M059J (cell line): ENCODE measurements around the gene SGSM1. TPM values are rescaled to one million over a fixed set of nuclear protein-coding genes. Genes with fewer than 3 reads are reported as not detected.

ENCODE experiments used
- DNase-seq: peaks from one replicate; pipeline ENCODE4 v3.0.0-alpha.2; 2012; ENCODE audit warnings: low read depth
- total RNA-seq: library from RNA; depleted of rRNA; stranded (reverse); fragments of >200 nt; shearing (Covaris generic); gene quantifications from 2 replicates; pipeline ENCODE4 v1.2.3, GENCODE V29; 2014

The SGSM1 gene
- total RNA-seq, 1 experiment from 2014 or later: not detected

DNA sequence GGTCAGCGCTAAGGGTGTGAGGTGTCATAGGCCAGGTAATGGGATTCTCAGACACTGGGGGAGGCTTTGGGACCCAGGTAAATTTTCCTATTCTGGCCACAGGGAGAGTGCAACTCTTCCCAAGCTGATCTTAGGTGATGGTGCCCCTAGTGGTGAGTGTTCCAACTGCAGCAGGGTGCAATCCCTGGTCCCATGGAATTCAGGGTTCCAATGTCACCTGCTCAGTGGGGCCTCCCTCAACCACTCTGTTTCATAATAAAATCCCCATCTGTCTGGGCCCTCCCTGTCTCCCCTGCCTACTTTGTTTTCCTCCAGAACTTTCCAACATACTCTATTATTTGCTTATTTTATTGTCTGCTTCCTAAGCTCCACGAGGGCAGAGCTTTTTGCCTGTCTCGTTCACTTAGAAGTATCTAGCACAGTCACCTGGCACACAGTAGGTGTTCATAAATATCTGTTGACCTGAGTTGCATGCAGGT, 2.9 kb upstream of the SGSM1 start:
- peak; percentile 34 for DNase-seq

DNA sequence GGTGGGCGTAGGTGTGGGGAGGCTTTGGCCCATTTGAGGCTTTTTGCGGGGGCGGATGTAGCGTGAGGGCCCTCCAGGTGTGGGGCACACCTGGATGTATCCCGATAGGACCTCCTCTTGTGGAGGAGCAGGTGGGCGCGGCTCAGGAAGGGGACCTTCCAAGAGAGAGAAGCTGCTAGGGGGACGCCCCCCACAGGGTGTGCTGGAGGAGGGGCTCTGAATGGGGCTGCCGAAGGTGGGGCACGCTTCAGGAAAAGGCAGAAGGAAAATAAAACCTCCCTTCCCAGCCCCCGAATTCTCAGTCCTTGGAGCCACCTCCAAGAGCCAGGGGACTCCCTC, 621 bp downstream of the SGSM1 start:
- no peak for DNase-seq

DNA sequence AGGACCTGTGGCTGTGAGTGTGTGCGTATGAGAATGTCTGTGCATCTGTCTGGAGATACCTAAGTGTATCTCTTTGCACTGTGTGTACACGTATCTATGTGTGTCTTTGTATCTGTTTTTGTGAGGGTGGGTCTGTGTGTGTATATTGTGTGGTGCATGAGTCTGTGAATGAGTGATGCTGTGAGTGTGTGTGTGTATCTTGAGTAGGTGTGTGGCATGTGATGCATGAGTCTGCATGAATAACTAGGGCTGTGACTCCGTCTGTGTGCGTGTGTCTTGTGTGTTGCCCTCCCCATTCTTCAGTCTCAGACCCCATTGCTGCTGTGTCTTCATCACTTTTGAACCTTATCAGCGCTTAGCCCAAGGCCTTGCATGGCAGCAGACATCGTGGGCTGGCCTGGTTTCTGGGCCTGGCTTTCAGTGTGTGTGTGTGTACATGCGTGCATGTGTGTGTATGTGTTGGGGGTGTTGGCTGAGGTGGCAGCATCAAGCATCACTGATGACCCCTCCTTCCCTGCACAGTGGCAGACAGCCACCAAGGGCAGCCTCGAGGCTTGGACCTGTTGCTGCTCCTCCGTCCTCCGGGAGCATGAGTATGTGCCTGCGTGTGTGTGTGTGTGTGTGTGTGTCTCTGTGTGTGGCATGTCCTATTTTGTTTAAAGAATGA, 1.4 kb downstream of the SGSM1 start:
- DNase-seq: no peak

DNA sequence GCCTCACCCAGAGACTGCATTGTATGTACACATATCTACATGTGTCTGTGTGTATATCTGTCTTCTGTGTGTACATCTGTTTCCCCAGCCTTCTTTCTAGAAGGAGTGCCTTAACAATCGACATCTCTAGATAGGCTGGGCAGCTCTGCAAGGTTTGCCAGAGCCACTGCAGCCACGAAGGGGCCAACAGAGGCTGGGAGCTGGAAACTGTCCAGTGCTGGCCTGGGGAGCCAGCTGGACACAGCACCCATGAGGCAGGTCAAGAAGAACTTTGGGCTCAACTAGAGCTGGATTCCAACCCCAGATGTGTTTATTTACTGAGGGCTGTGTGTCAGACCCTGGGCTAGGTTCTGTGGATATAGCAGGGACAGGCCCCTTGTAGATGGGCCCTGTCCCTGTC, 3.3 kb downstream of the SGSM1 start:
- no peak for DNase-seq

DNA sequence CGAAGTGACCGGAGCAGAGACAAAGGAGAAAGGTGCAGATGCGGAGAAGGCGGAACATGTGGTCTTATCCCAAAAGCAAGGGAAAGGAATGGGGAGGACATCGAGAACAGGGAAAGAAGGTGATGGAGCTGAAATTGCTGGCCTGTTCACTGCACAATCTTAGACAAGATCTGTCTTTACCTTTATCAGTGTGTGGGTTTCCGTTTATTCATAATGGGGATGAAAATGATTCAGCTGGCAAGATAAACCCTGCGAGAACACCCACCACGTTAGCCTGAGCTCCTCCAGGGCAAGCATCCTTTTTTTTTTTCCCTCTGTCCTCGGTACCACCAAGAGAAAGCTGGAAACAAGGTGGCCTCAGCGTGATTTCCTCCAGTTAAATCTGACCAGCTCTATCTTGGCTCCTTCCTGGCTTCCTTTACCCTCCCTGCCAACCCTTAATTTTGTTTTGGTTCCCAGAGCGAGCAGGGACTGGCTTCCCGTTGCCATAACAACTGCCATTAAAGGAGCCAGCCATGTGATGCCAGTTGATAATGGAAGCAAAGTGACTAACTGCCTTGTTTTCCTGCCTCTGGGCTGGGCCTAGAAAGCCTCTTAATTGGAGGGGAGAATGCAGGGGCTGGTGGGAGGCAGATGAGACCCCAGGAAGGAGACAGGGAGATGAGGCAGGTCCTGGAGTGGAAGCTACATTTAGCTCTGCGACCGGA, 4.2 kb downstream of the SGSM1 start:
- DNase-seq: peak; percentile 43

DNA sequence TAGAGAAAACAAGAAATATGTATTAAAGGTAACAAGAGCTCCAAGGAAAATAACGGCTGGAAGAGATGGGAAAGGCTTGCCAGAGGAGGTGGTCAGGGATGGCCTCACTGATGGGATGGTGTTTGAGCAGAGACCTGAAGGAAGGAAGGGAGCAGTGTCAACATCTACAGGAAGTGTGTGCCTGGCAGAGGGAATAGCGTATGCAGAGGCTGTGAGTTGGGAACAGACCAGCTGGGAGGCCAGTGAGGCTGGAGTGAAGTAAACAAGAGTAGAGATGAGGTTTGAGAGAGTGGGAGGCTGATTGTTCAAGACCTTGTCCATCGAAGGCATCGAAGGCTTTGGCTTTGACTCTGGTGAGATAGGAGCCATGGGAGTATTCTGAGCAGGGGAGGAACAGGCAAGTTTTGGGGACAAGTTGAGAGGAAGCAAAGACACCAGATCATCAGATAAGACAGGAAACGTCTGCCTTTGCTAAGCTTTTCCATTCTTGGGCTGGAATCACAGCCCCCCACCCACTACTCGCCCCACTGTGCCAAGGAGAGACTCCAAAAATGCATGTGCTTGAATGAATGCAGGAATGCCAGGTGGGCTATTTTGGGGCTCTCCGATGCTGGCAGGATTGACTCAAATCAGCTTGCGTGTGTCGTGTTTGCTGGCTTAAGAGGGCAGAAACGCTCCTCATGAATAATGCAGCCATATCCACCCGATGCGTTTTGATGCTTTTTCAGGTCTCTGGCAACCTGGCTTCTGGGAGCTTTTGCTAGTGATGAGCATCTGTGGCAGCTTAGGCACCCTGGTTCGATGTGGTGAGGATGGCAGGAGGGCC, 7.2 kb downstream of the SGSM1 start:
- DNase-seq: no peak

DNA sequence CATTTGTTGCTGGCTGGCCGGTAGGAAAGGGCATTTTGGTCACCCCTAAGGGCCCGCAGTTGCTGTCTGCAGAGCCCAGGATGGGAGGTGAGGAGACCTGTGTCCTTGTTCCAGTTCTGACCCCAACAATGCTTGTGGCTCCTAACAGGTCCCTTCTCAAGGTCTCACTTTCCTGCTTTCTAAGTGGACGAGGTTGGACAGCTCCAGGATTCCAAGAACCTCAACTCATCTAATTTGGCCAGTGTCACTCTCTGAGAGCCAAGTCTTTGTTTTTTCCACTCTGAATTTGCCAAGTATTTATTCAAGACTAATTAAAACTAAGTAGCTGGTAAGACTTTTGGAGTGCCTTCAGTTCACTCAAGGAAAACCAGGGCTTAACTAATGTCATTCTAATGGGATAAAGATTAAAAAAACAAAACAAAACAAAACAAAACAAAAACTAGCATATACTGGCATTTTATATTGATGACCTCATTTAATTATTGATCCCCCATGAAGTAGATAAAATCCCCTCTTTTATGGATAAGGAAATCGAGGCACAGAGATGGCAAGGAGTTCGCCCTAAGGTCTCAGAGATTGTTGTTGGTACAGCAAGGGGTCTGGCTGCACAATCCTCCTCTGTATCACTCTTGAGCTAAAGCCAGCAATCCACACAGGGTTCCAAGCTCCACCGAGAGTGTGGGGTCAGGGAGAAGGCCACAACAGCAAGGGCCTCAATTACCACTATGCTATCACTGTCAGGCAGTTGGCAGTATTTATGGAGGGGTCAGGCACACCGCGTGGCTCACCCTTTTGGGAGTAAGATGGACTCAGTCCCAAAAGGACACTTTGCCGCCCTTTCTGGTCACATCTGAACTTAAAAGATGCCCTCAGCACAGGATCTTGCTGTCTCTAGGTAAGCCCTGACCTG, 8.1 kb downstream of the SGSM1 start:
- no peak for DNase-seq

DNA sequence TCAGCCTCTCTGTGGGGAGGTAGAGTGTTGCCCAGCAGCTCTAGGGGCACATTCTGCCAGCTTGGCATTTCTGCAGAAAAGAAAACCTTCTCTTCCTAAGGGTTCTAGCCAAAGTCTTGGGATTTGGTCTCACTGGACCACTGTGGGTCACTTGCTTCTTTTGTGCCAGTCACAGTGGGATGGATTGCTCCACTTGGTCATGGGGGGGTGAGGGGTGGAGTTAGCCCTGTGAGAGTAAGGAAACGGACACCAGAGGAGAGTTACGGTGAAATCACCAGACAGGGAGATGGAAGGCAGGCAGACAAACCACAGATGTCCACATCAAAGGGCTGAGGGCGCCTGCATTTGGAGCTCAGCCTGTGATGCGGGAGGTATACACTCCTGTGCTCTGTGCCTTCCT, 10.8 kb downstream of the SGSM1 start:
- DNase-seq: no peak

DNA sequence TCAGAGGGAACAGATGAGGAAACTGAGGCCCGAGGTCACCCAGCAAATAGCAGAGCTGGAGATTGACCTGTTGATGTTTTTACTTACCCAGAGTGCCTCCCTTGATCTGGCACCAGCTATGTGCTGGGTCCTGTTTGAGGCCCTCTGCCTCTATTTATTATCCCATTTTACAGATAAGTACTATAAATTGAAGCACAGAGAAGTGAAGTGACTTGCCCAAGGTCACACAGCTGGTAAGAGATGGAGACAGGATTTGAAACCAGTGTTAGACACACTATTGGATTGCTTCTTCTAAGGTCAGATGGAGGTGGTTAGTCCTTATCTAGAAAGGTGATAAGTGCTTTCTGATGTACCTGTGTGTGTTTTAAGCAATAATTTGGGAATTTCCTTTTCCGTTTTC, 13.5 kb downstream of the SGSM1 start:
- DNase-seq: no peak

DNA sequence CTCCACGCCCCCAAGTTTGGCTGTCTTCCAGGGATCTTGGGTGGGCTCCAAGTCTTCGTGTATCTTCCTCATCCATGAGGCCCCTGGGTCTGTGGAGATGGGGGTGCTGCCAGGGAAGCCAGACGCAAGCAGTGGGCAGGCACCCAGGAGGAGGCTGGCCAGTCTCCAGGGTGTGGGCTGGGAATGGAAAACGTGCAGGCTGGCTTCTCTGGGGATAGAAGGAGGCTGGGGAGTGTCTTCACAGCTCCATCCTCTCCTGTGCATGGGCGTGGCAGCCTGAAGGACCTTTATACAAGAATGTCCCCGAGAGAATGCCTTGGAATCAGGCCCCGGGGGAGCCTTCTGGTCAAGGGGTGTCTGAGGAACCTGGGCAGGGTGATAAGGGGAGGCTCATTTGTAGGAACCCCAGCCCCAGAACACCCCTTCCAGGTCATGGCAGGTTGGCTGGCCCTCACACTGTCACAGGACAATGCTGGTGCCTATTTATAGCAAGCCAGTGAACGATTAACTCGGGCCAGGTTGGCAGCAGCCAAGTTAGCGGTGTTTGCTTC, 14.0 kb downstream of the SGSM1 start:
- no peak for DNase-seq

DNA sequence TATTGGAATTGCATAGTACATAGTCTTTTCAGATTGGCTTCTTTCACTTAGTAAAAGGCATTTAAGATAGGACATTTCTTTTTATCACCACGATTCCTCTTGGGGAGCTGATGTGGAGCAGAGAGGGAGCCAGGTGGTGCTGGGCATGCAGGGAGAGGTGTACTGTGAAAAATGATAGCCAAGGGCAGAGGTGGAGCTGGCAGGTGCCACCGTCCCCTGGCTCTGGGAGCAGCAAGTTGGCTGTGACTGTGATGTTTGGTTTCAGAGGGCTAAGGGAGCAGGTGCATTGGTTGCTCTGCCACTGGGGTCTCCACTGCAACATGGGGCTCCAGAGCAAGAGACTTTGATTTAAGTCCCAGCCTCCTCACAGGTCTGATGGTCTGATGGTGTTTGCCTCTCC, 16.5 kb downstream of the SGSM1 start:
- no peak for DNase-seq

DNA sequence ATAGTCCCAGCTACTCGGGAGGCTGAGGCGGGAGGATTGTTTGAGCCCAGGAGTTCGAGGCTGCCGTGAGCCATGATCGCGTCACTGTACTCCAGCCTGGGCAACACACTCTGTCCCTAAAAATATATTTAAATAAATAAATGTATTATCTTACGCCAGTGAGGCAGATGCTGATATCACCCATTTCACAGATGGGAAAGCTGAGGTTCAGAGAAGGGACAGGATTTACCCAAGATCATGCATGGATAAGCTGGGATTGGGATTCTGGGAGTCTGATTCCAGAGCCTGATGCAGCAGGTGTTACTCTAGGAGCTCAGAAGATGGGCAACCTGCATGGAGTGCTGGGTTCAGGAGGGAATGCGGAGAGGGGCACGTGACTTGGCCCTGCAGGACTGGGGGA, 17.8 kb downstream of the SGSM1 start:
- no peak for DNase-seq

DNA sequence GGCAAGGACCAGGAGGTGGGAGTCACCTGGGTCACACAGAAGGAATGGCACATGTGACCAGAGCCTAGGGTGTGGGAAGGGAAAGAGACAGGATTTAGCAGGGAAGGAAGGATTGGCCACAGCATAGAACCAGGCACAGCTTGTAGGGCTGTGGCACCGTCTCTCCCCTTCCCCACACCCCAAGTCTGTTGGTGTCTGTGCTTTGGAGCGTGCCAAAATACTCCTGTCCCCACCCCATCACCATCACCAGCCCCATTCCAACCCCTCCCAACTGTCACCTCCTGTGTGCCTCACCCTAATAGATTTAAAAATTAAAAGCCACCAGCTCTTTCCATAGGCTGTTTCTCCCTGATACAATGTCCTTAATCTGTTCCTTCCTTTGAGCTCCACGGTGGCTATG, 18.2 kb downstream of the SGSM1 start:
- no peak for DNase-seq

DNA sequence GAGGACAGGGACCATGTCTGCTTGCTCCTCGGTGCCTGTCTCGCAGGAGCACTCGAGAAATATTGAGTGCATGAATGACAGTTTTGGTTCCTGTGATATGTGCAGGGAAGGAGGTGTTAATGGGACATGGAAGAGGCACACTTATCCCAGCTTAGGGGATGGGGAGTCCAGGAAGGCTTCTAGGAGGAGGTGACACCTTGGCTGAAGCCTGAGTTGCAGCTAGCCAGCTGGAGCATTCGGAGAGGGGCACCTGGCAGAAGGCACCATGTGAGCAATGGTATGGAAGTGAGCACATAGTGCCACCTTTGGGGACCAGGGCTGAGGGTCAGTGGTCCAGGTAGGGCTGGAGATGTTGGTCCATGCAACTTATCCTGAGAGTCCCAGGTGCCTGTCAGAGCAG, 18.9 kb downstream of the SGSM1 start:
- no peak for DNase-seq

DNA sequence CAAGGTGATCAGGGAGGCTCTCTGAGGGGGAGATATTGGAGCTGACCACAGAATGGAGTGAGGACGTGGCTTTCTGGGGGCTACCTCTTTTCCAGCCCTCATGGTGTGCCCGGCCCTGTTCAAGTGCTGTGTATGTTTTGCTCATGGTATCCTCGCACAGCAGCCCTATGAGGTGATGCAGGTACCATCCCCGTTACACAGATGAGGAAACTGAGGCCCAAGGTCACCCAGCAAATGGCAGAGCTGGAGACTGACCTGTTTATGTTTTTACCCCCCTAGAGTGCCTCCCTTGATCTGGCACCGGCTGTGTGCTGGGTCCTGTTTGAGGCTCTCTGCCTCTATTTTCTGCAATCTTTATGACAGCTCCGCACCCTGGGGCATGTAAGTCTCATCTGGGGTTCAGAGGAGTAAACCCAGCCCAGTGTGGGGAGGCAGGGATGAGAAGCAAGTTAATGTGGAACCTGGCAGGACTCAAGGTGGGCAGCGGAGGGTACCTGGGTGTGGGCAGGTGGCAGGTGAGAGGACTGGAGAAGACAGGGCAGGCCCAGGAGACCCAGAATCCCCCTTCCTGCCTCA, 20.8 kb downstream of the SGSM1 start:
- no peak for DNase-seq

DNA sequence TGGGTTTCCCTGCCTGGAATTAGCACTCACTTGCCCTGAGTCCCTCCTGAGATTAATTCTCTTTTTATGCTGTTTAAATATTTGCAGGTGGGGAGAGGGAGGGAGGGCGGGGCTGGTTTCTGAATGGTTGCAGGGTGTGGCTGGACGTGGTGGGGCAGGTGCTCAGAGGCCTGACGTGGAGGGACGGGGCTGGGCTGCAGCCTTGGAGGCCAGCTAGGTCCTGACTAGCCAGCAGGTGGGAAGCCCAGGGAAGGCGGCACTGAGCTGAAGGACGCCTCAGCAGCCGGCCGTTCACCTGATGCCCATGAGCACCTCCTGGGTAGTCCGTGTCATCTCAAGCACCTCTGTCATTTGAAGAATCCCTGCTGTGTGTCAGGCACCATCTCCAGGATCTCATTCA, 21.3 kb downstream of the SGSM1 start:
- no peak for DNase-seq

DNA sequence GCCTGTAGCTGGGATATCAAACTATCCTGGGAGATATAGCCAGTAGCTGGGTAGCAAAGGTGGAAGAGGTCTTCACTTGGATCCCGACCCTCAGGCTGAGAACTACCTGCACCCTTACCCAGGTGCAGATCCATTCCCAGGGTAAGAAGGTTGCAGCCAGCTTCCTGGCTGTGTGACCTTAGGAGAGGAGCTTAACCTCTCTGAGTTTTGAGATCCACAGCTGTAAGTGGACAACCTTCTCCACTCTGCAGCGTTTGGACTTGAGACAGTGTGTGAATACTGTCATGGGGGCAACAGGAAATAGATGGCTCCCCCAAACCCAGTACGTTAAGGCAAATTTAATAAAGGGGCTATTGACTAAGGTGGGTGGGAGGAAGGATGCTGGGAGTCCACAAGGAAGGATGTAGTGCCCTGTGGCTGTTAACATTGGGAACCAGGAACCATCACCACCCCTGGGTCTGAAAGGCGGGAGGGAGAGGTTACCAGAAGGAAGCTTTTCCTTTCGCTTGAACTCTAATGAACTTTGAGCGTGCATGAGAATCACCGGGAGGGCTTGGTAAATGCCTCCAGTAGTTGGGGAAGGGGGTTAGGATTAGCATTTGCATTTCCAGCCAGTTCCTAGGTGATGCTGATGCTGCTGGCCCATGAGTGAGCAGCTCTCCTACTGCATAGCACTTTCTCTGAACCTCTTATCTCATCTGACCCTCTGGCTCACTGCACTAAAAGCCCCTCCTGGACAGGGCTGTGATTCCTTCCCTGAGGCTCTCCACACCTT, 24.4 kb downstream of the SGSM1 start:
- no peak for DNase-seq

DNA sequence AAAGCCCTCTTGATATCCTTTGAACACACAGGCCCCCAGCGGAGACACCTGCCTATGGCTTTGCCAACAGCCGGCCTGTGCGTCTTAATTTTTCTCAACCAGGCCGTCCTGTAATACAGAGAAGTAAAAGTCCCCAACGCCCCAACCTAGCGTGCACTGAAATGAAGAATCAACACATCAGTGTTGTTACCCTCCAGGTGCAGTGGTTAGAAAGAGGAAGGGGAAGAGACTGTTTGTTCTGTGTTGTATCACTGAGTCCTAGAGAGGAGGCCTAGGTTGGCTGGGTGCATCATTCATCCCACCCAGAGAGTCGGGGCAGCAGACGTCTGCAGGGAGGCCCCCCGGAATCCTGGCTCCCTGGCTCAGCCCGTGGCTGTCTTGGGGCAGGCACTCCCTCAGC, 25.7 kb downstream of the SGSM1 start:
- no peak for DNase-seq

DNA sequence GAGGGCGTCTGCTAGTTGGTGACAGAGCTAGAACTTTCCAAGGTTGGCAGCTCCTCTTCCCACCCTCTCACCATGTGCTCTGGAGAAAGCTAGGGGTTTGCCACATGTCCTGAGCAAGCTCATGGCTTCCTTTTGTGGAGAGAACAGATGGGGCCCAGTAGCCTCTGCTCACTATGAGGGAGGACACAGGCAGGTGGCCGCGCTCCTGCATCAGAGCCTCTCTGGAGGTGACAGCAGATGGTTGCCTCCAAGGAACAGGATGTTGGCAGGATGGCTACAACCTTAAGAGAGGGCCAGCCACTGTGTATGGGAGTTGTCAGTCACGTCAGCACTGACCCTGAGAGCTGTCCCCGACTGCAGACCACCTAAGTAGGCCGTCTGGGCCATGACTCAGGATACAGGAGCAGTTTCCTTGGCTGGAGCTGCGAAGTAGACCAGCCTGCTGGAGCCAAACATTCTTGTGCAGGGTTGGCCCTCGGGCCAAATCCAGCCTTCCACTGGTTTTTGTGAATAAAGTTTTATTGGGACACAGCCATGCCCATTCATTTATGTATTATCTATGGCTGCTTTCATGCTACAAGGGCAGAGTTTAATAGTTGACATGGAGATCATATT, 28.0 kb downstream of the SGSM1 start:
- no peak for DNase-seq
